ENCODE measurements around the gene KCNN2. TPM values are rescaled to one million over a fixed set of nuclear protein-coding genes. Genes with fewer than 3 reads are reported as not detected.

KCNN2 gene
- total RNA-seq, 1 experiment from 2014 or later: not detected

DNA sequence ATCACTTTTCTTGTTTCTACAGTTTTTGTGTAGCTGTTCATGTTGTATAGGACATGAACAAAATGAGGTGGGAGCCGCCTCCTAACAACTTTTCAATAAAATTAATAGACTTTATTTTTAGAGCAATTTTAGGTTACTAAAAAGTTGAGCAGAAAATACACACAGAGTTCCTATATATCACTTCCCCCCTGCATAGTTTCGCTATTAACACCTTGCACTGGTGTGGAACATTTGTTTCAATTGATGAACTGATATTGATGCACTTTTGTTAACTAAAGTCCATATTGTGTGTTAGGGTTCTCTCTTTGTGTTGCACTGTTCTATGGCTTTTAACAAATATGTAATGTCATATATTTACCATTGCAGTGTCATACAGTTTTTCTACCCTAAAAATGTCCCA lies 47.8 kb upstream of the KCNN2 start:
- intact Hi-C loops (cut with micrococcal nuclease): no loop called here
- H4K20me1 ChIP-seq (ENCODE audit: insufficient read depth): no peaks in the 10 kb centered on the region
- ATAC-seq (no peak), DNase-seq (ENCODE audit: low read depth, low spot score) (no peak)
- no peak overlapping the region for H2AFZ ChIP-seq (ENCODE audit: low read depth, low read length, poor library complexity, severe bottlenecking)
- H3K79me2 ChIP-seq (ENCODE audit: insufficient read depth, low read length): no peaks in the 10 kb centered on the region
- RAD21 ChIA-PET (ENCODE audit: low non-redundant PET in 1 of 2, low total read pairs in 2 of 2, uncharacterized antibody in 2 of 2, unreplicated experiment in 2 of 2): no interaction called here
- peaks cover 24% of the 10 kb centered on the region; the same call in 1 of the 2 replicates for H3K27me3 ChIP-seq (ENCODE audit: insufficient read depth, low read length)
- BruUV-seq (replicated peaks): no TSS peak
- H3K4me3 ChIP-seq (replicated peaks in 1 of 2; ENCODE audit: low read depth in 1 of 2, low read length in 2 of 2): no peak overlapping the region
- TF ChIP-seq SRF (IDR thresholded peaks at IDR 0.05; ENCODE audit: low read depth): no peak
- no peak for TF ChIP-seq CBX3 (IDR thresholded peaks at IDR 0.05; ENCODE audit: low read depth)
- TF ChIP-seq, protein P1, sequence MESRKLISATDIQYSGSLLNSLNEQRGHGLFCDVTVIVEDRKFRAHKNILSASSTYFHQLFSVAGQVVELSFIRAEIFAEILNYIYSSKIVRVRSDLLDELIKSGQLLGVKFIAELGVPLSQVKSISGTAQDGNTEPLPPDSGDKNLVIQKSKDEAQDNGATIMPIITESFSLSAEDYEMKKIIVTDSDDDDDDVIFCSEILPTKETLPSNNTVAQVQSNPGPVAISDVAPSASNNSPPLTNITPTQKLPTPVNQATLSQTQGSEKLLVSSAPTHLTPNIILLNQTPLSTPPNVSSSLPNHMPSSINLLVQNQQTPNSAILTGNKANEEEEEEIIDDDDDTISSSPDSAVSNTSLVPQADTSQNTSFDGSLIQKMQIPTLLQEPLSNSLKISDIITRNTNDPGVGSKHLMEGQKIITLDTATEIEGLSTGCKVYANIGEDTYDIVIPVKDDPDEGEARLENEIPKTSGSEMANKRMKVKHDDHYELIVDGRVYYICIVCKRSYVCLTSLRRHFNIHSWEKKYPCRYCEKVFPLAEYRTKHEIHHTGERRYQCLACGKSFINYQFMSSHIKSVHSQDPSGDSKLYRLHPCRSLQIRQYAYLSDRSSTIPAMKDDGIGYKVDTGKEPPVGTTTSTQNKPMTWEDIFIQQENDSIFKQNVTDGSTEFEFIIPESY (IDR thresholded peaks at IDR 0.05; ENCODE audit: extremely low read depth, insufficient replicate concordance, low read length): no peak
- no peak for TF ChIP-seq ZNF274 (IDR thresholded peaks at IDR 0.05; ENCODE audit: low read depth, low read length)
- TF ChIP-seq SIN3A (IDR thresholded peaks at IDR 0.05; ENCODE audit: low read depth): no peak
- TF ChIP-seq EZH2phosphoT487 (IDR thresholded peaks at IDR 0.05; ENCODE audit: borderline replicate concordance): no peak
- TF ChIP-seq ZFX (IDR thresholded peaks at IDR 0.05): no peak
- TF ChIP-seq, protein P2, sequence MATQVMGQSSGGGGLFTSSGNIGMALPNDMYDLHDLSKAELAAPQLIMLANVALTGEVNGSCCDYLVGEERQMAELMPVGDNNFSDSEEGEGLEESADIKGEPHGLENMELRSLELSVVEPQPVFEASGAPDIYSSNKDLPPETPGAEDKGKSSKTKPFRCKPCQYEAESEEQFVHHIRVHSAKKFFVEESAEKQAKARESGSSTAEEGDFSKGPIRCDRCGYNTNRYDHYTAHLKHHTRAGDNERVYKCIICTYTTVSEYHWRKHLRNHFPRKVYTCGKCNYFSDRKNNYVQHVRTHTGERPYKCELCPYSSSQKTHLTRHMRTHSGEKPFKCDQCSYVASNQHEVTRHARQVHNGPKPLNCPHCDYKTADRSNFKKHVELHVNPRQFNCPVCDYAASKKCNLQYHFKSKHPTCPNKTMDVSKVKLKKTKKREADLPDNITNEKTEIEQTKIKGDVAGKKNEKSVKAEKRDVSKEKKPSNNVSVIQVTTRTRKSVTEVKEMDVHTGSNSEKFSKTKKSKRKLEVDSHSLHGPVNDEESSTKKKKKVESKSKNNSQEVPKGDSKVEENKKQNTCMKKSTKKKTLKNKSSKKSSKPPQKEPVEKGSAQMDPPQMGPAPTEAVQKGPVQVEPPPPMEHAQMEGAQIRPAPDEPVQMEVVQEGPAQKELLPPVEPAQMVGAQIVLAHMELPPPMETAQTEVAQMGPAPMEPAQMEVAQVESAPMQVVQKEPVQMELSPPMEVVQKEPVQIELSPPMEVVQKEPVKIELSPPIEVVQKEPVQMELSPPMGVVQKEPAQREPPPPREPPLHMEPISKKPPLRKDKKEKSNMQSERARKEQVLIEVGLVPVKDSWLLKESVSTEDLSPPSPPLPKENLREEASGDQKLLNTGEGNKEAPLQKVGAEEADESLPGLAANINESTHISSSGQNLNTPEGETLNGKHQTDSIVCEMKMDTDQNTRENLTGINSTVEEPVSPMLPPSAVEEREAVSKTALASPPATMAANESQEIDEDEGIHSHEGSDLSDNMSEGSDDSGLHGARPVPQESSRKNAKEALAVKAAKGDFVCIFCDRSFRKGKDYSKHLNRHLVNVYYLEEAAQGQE (IDR thresholded peaks at IDR 0.05; ENCODE audit: low read depth): no peak
- no peak for TF ChIP-seq YY1 (IDR thresholded peaks at IDR 0.05; ENCODE audit: extremely low read depth, insufficient replicate concordance, low read depth, low read length)
- TF ChIP-seq, protein P3, sequence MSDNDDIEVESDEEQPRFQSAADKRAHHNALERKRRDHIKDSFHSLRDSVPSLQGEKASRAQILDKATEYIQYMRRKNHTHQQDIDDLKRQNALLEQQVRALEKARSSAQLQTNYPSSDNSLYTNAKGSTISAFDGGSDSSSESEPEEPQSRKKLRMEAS (IDR thresholded peaks at IDR 0.05): no peak
- TF ChIP-seq RAD21 (IDR thresholded peaks at IDR 0.05; ENCODE audit: low read depth): no peak
- TF ChIP-seq EGR1 (IDR thresholded peaks at IDR 0.05; ENCODE audit: low read depth): no peak
- no peak for TF ChIP-seq POLR2AphosphoS5 (IDR thresholded peaks at IDR 0.05; ENCODE audit: low read depth, low read length)
- TF ChIP-seq EZH2 (IDR thresholded peaks at IDR 0.05): no peak
- TF ChIP-seq, protein P4, sequence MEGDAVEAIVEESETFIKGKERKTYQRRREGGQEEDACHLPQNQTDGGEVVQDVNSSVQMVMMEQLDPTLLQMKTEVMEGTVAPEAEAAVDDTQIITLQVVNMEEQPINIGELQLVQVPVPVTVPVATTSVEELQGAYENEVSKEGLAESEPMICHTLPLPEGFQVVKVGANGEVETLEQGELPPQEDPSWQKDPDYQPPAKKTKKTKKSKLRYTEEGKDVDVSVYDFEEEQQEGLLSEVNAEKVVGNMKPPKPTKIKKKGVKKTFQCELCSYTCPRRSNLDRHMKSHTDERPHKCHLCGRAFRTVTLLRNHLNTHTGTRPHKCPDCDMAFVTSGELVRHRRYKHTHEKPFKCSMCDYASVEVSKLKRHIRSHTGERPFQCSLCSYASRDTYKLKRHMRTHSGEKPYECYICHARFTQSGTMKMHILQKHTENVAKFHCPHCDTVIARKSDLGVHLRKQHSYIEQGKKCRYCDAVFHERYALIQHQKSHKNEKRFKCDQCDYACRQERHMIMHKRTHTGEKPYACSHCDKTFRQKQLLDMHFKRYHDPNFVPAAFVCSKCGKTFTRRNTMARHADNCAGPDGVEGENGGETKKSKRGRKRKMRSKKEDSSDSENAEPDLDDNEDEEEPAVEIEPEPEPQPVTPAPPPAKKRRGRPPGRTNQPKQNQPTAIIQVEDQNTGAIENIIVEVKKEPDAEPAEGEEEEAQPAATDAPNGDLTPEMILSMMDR (IDR thresholded peaks at IDR 0.05 in 2 of 3, conservative IDR thresholded peaks at IDR 0.05 in 1 of 3; ENCODE audit: borderline replicate concordance in 1 of 3, insufficient read depth in 1 of 3, low read depth in 2 of 3, low read length in 2 of 3): no peak
- no peak for TF ChIP-seq CEBPB (IDR thresholded peaks at IDR 0.05; ENCODE audit: low read depth)
- TF ChIP-seq, protein P5, sequence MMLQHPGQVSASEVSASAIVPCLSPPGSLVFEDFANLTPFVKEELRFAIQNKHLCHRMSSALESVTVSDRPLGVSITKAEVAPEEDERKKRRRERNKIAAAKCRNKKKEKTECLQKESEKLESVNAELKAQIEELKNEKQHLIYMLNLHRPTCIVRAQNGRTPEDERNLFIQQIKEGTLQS (IDR thresholded peaks at IDR 0.05): no peak
- no peak for TF ChIP-seq TCF7L2 (IDR thresholded peaks at IDR 0.05; ENCODE audit: borderline replicate concordance, extremely low read depth, insufficient read depth, insufficient read length)
- H3K27ac ChIP-seq (ENCODE audit: low read depth, low read length): no peak overlapping the region
- H3K4me2 ChIP-seq (ENCODE audit: low read length): no peak overlapping the region
- POLR2A ChIA-PET: no interaction called here
- no peaks in the 10 kb centered on the region for H3K9me2 ChIP-seq (ENCODE audit: insufficient read depth)
- H3K36me3 ChIP-seq (ENCODE audit: control insufficient read depth in 1 of 2, insufficient read depth in 2 of 2, low read length in 2 of 2): no peaks in the 10 kb centered on the region
- CTCF ChIA-PET: no interaction called here
- H3K9ac ChIP-seq (ENCODE audit: low read length): no peak overlapping the region
- H3K4me1 ChIP-seq (ENCODE audit: control insufficient read depth in 1 of 2, insufficient read depth in 2 of 2, low read length in 2 of 2): no peaks in the 10 kb centered on the region
- no peaks in the 10 kb centered on the region for H3K9me3 ChIP-seq (ENCODE audit: control insufficient read depth in 1 of 2, insufficient read depth in 1 of 2, low read depth in 1 of 2, low read length in 2 of 2)
